ENCODE data around the gene INPP5J.
"Not testable (repeated sequence)": the region's sequence is repeated elsewhere in the genome, so short reads cannot be mapped to it uniquely, and the experiment has no call there.

The INPP5J gene

DNA sequence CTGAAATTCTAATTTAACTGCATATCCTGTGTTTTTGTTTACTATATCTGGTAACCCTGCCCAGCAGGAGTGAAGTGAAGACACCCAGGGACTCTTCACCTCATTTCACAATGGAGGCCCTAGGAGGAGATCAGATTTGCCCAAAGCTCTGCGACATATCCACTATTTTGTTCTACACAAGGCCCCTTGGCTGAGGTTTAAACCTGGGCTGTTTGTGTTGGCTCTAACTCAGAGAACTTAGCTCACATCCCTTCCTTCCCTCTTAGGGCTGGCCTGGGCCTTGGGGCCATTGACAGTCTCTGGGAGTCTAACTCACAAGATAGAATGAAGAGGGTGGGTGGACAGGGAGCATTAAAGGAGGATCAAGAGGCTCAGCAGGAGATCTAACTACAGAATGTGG, 25.7 kb downstream of the INPP5J start:
- no peak for DNase-seq (ENCODE audit: insufficient read length)
- no peak for TF ChIP-seq POLR2AphosphoS5 (IDR thresholded peaks at IDR 0.05; ENCODE audit: low read depth, low read length)
- no peak for TF ChIP-seq TAF1 (IDR thresholded peaks at IDR 0.05; ENCODE audit: borderline replicate concordance, low read depth, low read length)
- no peak for FAIRE-seq

DNA sequence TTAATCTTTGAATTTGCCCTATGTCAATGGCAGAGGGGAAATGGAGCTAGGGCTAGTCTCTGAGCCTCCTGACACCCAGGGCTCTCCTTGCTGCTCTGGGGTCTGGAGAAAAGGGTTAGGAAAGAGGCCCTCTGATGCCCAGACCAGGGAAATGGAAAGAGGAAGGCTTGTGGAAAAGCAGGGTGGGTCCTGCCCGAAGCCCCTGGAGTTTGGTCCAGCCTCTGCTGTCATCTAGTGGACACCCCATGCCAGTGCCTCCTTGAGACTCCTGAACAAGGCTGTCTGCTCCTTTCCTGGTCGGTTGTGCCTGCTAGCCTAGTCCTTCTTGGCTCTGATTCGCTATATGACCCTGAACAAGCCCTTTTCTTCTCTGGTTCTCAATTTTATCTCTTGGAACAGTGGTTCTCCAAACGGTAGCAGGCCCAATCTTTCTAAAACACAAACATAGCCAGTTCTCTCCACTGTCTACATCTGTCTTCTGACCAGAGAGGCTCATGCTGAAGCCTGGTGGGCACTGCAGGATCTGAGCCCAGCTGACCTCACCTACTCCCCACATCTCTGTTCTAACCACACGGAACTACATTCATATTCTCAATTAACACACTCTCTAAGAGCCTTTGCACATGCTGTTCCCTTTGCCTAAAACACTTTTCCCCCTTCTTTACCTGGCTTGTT, 26.3 kb downstream of the INPP5J start:
- DNase-seq (ENCODE audit: insufficient read length) (no peak), FAIRE-seq (no peak)
- no peak for TF ChIP-seq TAF1 (IDR thresholded peaks at IDR 0.05; ENCODE audit: borderline replicate concordance, low read depth, low read length)
- no peak for TF ChIP-seq POLR2A (IDR thresholded peaks at IDR 0.05; ENCODE audit: low read depth, low read length)
- no peak for TF ChIP-seq POLR2AphosphoS5 (IDR thresholded peaks at IDR 0.05; ENCODE audit: low read depth, low read length)

DNA sequence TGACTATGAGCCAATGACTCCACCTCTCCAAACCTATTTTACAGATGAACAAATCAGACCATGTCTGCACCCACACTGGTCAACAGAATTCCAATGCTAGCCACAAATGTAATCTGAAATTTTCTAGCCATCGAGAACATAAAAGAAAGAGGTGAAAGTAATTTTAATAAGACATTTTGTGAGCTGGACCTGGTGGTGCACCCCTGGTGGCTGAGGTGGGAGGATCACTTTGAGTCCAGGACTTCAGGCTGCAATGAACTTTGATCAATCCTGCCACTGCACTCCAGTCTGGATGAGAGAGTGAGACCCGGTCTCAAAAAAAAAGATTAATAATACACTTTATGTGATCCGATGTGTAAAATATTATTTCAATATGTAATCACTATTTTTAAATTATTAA, 27.8 kb downstream of the INPP5J start:
- no peak for DNase-seq (ENCODE audit: insufficient read length)
- TF ChIP-seq TAF1 (IDR thresholded peaks at IDR 0.05; ENCODE audit: borderline replicate concordance, low read depth, low read length): no peak
- no peak for TF ChIP-seq POLR2AphosphoS5 (IDR thresholded peaks at IDR 0.05; ENCODE audit: low read depth, low read length)
- TF ChIP-seq POLR2A (IDR thresholded peaks at IDR 0.05; ENCODE audit: low read depth, low read length): no peak
- FAIRE-seq: no peak

DNA sequence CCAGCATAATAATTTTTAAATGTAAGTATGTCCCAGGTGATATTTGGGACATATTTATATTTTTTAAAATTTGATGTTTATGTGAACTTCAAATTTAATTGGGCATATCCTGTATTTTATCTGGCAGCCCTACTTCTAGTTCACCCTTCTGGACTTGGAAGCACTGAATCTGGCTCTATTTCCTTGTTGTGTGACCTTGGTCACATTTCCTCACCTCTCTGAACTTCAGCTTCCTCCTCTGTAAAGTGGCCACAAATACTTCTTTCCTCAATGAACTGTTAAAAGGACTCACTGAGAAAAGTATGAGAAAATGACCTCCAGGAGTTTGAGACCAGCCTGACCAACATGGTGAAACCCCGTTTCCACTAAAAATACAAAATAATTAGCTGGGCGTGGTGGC, 29.1 kb downstream of the INPP5J start:
- DNase-seq (ENCODE audit: insufficient read length): no peak
- no peak for FAIRE-seq
- no peak for TF ChIP-seq POLR2AphosphoS5 (IDR thresholded peaks at IDR 0.05; ENCODE audit: low read depth, low read length)
- no peak for TF ChIP-seq TAF1 (IDR thresholded peaks at IDR 0.05; ENCODE audit: borderline replicate concordance, low read depth, low read length)
- no peak for TF ChIP-seq POLR2A (IDR thresholded peaks at IDR 0.05; ENCODE audit: low read depth, low read length)

DNA sequence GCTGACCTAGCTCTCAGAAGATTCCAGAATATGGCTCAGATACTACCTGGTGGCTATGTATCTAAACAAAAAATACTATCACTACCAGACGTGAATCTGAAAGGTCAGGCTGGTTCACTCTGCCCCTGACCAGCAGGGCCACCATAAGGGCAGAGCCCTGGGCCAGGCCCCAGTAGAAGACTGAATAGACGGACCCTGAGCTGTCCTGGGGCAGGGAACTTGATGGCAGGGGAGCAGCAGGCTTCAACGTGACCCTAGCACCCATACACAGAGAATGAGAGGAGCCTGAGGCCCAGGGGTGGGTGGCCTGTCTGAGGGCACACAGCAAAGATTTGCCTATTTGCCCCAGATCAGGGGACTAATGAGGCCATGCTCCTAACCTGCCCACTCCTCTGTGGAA, 30.6 kb downstream of the INPP5J start:
- no peak for DNase-seq (ENCODE audit: insufficient read length)
- no peak for FAIRE-seq
- TF ChIP-seq POLR2AphosphoS5 (IDR thresholded peaks at IDR 0.05; ENCODE audit: low read depth, low read length) (no peak), TAF1 (IDR thresholded peaks at IDR 0.05; ENCODE audit: borderline replicate concordance, low read depth, low read length) (no peak), POLR2A (IDR thresholded peaks at IDR 0.05; ENCODE audit: low read depth, low read length) (no peak)

DNA sequence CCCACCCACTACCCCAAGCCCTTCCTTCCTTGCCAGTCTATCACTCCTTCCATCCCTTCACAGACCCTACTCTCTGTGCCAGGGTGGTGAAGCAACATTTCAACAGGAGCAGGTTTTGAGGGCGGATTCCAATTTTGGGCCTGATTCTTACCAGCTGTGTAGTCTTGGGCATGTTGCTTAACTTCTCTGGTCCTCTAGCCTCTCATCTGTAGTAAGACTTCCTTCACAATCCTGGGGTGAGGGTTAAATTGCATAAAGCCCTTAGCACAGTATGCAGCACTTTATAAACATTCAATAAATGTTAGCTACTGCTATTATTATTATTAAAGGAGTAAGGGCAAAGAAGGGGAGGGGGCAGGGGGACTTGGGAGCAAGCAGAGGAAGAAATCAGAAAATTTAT, 32.2 kb downstream of the INPP5J start:
- TF ChIP-seq TAF1 (IDR thresholded peaks at IDR 0.05; ENCODE audit: borderline replicate concordance, low read depth, low read length): no peak
- no peak for TF ChIP-seq POLR2AphosphoS5 (IDR thresholded peaks at IDR 0.05; ENCODE audit: low read depth, low read length)
- DNase-seq (ENCODE audit: insufficient read length) (no peak), FAIRE-seq (no peak)

DNA sequence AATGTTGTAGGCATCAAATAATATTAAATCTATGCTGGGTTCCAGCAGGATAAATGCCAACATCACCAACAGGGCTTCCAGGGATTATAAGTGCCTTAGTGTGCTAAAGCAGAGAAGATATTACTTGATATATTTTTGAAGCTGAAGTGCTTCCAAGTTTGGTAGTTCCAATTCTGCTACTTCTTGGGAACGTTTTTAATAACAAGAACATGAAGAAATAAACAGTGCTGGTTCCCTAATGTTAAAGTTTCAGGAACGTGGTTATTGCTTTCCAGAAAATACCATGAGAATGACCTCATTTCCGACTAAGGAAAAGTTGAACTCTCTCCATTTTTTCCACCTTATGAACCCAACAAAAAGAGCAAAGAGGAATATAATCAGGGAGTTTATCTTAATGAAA, 32.7 kb downstream of the INPP5J start:
- TF ChIP-seq POLR2AphosphoS5 (IDR thresholded peaks at IDR 0.05; ENCODE audit: low read depth, low read length) (no peak), POLR2A (IDR thresholded peaks at IDR 0.05; ENCODE audit: low read depth, low read length) (no peak), TAF1 (IDR thresholded peaks at IDR 0.05; ENCODE audit: borderline replicate concordance, low read depth, low read length) (no peak)
- no peak for DNase-seq (ENCODE audit: insufficient read length)
- FAIRE-seq: no peak

DNA sequence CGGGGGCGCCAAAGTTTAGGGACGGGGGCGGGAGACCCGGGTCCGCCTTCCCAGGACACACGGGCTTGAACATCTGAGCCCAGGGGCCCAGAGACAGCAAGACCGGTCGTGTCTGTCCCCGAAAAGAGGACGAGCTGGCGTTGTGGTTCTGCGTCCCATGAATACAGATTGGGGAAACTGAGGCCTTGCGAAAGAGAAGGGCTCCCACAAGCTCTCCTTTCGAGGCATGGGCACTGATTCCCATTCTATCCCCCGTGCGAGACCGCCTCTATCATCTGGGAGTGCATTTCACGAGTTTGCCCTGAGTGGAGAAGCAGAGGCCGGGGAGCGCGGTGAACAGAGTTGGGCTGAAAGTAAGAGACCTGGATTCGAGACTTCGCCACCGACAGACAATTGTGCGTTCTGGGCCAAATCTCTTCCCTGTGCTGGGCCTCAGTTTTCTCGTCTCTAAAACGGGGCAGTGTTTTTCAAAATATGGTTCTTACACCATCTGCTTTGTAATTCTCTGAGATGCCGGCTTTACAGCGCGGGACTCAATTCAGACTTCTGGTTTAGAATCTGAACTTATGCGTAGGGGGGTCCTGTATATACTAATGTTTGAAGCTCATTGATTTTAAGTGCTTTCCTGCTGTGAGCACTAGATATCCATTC, 37.7 kb downstream of the INPP5J start:
- DNase-seq (ENCODE audit: insufficient read length) (no peak), FAIRE-seq (no peak)
- TF ChIP-seq POLR2A (IDR thresholded peaks at IDR 0.05; ENCODE audit: low read depth, low read length) (no peak), POLR2AphosphoS5 (IDR thresholded peaks at IDR 0.05; ENCODE audit: low read depth, low read length) (no peak), TAF1 (IDR thresholded peaks at IDR 0.05; ENCODE audit: borderline replicate concordance, low read depth, low read length) (no peak)

DNA sequence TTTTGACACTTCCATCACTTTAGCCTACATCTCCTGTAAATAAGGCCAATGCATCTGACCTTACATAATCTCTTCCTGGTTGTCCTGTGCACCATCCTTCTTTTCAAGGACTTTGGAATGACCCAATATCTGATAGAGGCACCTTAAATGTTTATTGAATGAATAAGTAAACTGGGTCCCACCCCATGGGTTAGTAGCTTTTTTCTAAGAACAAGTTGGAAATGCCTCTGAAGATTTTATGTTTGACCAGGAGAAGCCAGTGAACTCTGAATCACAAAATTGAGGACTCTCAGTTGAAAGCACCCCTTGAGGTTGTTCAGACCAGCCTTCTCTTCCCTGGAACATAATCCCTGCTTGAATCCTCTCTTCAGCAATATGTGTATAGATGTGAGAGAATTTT, 38.6 kb downstream of the INPP5J start:
- no peak for DNase-seq (ENCODE audit: insufficient read length)
- FAIRE-seq: no peak
- no peak for TF ChIP-seq TAF1 (IDR thresholded peaks at IDR 0.05; ENCODE audit: borderline replicate concordance, low read depth, low read length)
- TF ChIP-seq POLR2AphosphoS5 (IDR thresholded peaks at IDR 0.05; ENCODE audit: low read depth, low read length): no peak
- TF ChIP-seq POLR2A (IDR thresholded peaks at IDR 0.05; ENCODE audit: low read depth, low read length): no peak

DNA sequence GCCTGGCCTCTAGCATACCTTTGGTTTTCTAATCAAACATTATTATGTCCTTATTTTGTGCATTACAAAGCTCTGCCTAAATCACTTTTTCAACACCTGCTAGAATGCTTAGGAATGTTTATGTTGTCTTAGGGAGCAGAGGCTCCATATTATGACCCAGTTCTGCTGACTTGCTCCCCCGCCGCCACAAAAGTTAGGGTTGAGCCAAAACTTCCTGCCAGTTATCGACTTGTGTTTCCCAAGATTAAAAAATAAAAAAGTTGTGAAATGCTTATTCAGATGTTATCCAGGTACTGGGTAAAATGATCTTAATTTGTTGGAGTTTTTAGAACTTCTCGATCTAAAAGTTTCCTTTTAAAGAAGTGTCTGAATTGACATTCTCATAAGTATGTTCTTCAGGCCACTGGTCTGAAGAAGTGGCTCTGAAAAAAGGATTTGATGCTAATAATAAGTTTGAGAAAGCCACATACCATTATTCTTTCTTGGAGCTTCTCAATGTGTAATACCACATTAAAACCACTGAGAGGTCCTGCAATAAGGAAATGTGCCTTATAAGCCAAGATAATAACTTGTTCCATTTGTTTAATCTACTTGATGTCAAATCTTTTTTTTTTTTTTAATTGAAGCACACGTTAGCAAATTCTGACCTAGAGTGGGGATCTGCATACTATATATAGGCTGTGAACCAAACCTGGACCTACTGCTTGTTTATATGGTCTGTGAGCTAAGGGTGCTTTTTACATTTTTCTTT, 39.4 kb downstream of the INPP5J start:
- TF ChIP-seq POLR2AphosphoS5 (IDR thresholded peaks at IDR 0.05; ENCODE audit: low read depth, low read length) (no peak), TAF1 (IDR thresholded peaks at IDR 0.05; ENCODE audit: borderline replicate concordance, low read depth, low read length) (no peak), POLR2A (IDR thresholded peaks at IDR 0.05; ENCODE audit: low read depth, low read length) (no peak)
- FAIRE-seq: no peak
- DNase-seq (ENCODE audit: insufficient read length): no peak

DNA sequence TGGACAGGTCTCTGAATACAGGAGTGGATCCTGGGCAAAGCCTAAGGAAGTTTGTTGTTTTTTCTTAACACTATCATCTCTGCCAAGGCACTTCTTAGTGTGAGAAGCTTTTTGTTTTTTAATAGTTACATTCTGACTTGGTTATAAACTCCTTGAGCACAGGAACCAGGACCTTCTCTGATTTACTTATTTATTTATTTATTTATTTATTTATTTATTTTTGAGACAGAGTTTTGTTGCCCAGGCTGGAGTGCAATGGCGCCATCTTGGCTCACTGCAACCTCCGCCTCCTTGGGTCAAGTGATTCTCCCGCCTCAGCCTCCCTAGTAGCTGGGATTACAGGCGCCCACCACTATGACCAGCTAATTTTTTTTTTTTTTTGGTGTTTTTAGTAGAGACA, 48.2 kb downstream of the INPP5J start:
- FAIRE-seq (no peak), DNase-seq (ENCODE audit: insufficient read length) (no peak)
- TF ChIP-seq POLR2A (IDR thresholded peaks at IDR 0.05; ENCODE audit: low read depth, low read length) (no peak), TAF1 (IDR thresholded peaks at IDR 0.05; ENCODE audit: borderline replicate concordance, low read depth, low read length) (no peak), POLR2AphosphoS5 (IDR thresholded peaks at IDR 0.05; ENCODE audit: low read depth, low read length) (no peak)

DNA sequence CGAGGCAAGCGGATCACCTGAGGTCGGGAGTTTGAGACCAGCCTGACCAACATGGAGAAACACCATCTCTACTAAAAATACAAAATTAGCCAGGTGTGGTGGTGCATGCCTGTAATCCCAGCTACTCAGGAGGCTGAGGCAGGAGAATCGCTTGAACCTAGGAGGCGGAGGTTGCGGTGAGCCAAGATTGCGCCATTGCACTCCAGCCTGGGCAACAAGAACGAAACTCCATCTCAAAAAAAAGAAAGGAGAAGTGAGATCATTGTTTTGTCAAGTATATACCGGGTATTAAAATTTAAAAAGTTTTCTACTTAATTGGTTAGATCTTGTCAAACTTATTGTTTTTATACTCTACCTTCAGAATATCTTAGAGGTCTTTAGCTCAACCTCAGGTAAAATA, 49.0 kb downstream of the INPP5J start:
- not testable (repeated sequence) for DNase-seq (ENCODE audit: insufficient read length); FAIRE-seq
